Retinal pigment epithelial cell (primary cell): ENCODE results near the gene KIFC1.

ENCODE experiments used
- DNase-seq: peaks from one replicate; pipeline ENCODE4 v3.0.0-alpha.2; 2010; ENCODE audit warnings: low read depth
- H3K4me3 ChIP-seq: 2 replicates; pipeline ENCODE4 v1.5.1; 2011; ENCODE audit warnings: mild to moderate bottlenecking, low read length, control low read depth, moderate library complexity
- TF ChIP-seq, protein P1 (sequence below): conservative IDR thresholded peaks from 2 replicates; pipeline ENCODE4 v1.5.1; 2011; ENCODE audit warnings: low read depth, low read length, control low read depth, inconsistent platforms

Gene KIFC1

GRCh38 chr6:33440649-33441309 is 49.2 kb downstream of the KIFC1 start:
- no peak overlapping the region for H3K4me3 ChIP-seq
- no peak for DNase-seq
- TF ChIP-seq, protein P1, sequence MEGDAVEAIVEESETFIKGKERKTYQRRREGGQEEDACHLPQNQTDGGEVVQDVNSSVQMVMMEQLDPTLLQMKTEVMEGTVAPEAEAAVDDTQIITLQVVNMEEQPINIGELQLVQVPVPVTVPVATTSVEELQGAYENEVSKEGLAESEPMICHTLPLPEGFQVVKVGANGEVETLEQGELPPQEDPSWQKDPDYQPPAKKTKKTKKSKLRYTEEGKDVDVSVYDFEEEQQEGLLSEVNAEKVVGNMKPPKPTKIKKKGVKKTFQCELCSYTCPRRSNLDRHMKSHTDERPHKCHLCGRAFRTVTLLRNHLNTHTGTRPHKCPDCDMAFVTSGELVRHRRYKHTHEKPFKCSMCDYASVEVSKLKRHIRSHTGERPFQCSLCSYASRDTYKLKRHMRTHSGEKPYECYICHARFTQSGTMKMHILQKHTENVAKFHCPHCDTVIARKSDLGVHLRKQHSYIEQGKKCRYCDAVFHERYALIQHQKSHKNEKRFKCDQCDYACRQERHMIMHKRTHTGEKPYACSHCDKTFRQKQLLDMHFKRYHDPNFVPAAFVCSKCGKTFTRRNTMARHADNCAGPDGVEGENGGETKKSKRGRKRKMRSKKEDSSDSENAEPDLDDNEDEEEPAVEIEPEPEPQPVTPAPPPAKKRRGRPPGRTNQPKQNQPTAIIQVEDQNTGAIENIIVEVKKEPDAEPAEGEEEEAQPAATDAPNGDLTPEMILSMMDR: no peak

DNA sequence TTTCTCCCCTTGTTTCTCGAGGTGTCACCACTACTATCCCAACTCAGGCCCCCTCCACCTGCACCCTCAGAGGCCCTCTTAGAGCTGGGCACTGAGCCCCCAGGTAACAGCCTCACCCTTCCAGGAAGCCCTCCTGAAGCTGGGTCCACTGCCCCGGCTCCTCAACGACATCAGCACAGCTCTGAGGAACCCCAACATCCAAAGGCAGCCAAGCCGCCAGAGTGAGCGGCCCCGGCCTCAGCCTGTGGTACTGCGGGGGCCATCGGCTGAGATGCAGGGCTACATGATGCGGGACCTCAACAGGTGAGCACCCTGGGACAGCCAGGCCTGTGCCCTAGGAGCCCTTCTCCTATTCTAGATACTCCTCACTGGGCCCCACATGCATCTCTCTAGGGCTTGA is 49.8 kb downstream of the KIFC1 start:
- H3K4me3 ChIP-seq: no peak overlapping the region
- TF ChIP-seq, protein P1: no peak
- no peak for DNase-seq

- TF ChIP-seq, protein P1: no peak
- no peak overlapping the region for H3K4me3 ChIP-seq
- no peak for DNase-seq
These were observed 50.7 kb downstream of the KIFC1 start for GRCh38 chr6:33442283-33442682.

DNA sequence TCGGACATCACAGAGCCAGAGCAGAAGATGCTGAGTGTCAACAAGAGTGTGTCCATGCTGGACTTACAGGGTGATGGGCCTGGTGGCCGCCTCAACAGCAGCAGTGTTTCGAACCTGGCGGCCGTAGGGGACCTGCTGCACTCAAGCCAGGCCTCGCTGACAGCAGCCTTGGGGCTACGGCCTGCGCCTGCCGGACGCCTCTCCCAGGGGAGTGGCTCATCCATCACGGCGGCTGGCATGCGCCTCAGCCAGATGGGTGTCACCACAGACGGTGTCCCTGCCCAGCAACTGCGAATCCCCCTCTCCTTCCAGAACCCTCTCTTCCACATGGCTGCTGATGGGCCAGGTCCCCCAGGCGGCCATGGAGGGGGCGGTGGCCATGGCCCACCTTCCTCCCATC is 51.4 kb downstream of the KIFC1 start:
- TF ChIP-seq, protein P1: no peak

GRCh38 chr6:33443619-33444504 is 52.2 kb downstream of the KIFC1 start:
- TF ChIP-seq, protein P1: no peak
- H3K4me3 ChIP-seq: no peak overlapping the region
- DNase-seq: peak; percentile 97

More for the DNA sequence above, 51.4 kb downstream of the KIFC1 start:
- H3K4me3 ChIP-seq: no peak overlapping the region
- no peak for DNase-seq

DNA sequence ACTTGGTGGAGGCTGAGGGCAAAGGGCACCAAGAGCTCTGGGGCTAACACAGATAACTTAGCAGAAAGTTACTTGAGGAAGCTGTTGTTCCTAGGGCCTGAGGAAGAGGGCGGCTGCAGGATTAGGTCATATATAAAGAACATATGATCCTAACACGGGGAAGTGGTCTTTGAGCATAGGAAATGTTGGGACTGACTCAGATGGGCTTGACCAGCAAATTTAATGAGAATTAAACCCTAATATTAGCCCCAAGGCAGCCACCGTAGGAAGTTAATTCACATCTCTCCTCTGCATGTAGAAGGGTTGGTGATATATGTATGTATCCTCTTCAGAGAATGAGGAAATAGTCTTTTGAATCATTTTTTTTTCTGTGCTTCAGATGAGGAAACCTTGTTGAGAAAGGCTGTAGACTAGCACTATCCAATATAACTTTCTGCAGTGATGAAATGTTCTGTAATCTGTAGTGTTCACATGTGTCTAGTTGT is 53.5 kb downstream of the KIFC1 start:
- TF ChIP-seq, protein P1: no peak
- H3K4me3 ChIP-seq: no peak overlapping the region
- DNase-seq: no peak
